IPS-11a (cell line): ENCODE measurements around the gene VSX1.
A peak's percentile ranks its signal among the peaks of the same experiment; 100 is the strongest.

ENCODE experiments used
- H3K4me3 ChIP-seq: one replicate; pipeline ENCODE4 v1.5.1; 2013; ENCODE audit warnings: low read depth, low read length, control low read depth

Gene VSX1

DNA sequence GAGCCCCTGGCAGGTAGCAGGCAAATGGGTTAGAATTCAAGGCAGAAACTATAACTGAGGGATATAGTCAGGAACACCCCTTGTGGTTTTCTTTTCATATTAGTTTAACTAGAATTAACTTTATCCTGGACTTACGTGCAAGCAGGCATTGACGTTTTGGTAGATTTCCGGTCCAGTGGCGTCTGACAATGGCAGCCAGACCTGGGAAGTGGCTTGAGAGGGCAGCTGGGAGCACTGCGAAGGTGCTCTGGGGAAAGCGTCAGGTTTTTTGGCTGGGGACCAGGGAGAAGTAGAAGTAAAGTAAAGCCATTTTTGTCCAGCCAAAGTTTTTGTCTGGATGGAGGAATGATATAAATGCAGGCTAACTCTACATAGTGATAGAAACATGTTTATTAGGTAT is 15.6 kb downstream of the VSX1 start:
- H3K4me3 ChIP-seq = no peak overlapping the region

GRCh38 chr20:25065625-25066338 is 16.2 kb downstream of the VSX1 start:
- no peak overlapping the region for H3K4me3 ChIP-seq

DNA sequence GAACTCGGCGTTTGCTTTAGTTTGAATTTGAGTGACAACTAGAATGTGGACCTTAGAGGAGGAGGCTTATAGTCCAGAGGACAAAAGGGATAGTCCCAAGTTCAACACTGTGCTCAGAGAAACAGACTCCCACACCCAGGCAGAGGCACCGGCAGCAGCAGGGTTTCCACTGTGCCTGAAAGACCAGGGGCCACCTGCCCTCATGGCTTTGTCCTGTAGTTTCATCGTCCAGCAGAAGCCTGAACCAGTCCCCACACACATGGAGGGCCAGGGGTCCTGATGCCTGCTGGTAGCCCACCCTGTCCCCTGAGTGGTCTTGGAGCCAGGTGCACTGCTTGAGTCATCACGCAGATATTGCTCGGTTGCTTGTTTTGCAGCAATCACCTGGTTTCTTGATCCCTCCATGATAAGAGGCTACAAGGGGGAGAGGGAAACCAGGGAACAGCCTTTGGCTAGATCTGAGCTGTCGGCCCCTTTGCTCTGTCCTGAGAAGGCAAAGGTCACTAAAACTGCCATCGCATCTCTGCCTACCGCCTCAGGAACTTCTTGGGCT is 16.8 kb downstream of the VSX1 start:
- H3K4me3 ChIP-seq = no peak overlapping the region

GRCh38 chr20:25064561-25065071 is 17.3 kb downstream of the VSX1 start:
- no peak overlapping the region for H3K4me3 ChIP-seq

DNA sequence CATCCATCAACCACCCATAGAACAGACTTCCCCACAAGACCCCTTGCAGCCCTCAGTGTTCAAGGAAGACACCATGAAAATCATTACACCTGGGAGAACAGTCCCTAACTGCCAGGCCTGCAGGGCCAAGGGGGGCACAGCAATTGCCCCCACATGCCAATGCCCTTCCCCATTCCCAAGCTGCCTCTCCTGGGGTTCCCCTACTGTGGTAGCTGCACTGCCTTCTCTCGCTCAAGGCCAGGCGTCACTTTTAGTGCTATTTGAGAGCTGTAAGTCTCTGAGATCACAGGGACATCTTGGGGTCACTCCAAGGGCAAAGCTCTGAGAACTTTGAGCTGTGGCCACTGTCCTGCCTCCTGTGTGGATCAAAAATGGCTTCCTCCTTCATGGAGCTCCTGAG is 18.0 kb downstream of the VSX1 start:
- no peak overlapping the region for H3K4me3 ChIP-seq

DNA sequence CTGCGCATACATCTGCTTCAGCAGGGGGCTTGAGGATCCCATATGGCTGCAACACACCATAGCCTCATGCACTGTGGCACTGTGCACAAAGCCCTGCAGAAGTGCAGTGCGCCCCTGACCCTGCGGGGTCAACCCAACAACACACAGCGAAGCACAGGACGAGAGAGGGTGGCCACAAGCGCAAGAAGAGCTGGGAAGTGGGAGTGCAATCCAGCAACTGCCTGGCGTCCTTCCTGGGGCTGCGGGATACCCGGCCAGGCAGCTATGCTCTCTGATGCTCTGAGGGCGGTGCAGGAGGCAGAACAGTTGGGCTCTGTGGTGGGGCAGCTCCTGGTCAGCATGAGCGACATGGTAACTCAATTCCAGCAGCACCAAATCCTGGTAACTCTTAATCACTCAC is 18.4 kb downstream of the VSX1 start:
- no peak overlapping the region for H3K4me3 ChIP-seq

DNA sequence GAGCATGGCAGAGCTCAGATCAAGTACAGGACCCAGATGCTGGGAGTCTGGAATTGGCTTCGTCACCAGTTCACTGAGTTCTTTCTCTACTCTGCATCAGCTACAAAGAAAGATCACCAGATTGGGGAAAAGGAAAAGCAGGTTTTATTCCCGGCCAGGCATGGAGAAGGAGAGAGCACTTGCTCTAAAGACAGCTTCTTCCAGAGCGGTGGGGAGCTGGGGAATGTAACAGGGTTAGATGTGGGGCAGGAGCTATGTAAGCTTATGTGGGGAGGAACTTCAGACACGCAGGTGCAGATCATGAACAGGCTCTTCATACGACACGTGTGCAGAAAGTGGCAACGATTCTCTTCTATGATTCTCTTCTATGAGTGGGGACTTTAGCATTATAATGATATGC is 19.1 kb downstream of the VSX1 start:
- H3K4me3 ChIP-seq = no peak overlapping the region

DNA sequence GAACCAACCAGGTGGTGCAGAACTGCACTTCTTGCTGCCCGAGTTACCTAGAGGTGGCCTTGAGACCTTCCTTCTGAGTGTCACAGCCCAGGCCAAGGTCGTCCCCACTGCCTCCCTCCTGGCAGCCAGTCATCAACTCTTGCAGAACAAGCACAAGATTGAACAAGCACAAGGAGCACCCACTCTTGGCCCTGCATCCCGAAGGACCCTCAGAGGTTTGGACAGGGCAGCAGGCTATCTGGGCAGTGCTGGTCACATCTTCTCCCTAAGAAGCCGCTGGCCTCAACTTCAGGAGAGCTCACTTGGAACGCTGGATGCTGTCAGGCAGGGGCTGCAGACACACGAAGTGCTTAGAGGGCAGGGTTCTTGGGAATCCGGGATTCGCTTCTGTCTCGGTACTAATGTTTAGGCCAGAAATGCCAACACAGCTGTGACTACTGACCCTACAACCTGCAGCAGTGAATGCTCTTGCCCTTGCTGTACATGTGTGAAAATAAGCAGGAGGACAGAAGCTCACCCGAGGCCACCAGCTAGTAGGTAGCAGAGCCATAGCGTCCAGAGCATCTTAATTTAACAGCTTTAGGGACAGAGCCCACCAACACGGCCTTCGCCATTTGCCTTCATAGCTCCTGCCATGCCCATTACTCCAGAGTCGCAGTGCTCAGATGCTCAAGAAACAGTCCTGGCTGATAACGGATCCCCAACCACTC is 20.0 kb downstream of the VSX1 start:
- no peak overlapping the region for H3K4me3 ChIP-seq

DNA sequence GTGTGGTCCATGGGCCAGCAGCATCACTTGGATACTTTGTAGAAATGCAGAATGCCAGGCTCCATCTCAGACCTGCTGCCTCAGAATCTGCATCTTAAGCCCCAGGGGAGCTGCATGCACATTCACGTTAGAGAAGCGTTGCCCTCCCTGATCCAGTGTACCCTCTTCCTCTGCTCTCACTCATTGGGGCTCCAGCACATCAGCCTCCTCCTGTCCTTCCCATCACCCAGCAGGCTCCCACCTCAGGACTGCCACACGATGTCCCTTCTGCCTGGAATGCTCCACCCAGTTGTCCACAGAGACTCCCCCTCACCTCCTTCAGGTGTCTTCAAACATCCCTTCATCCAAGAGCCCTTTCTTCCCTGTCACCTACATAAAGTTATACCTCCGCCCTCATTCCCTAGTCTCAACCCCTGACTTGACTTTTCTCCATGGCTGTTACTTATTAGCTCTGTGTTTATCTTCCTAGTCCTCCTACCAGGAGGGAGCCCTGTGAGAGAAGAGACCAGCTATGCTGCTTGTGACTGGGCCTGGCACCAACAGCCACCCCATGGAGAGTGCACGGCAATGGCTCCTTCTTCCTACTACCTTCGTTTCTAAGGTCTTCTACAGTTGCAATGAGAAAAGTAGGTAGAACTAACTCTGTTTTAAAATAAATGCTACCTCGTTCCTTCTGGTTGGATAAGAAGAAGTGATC is 20.7 kb downstream of the VSX1 start:
- no peak overlapping the region for H3K4me3 ChIP-seq

DNA sequence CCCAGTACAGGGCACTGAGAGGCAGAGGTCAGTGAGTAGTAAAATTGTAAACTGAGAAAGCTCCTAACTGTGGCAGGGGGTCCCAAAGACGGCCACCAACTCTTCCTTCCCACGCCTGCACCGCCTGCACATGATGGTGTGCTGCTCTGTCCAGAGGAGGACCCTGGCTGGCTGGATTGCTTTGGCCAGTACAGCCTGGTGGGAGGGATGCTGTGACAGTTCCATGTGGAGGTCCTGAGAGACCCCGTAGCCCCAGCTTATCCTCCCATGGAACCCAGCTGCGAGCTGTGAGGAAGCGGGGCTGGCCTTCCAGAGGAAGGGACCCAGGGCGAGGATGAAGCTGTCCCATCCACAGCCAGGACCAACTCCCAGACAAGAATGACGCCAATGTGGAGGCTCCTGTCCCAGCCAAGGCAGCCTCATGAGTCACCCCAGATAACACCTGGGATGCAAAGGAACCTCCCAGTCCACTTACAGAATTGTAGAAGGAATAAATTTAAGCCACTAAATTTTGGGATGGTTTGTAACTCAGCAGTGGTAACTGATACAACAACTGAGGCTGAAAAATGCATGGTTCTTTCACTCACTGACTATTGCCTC is 22.0 kb downstream of the VSX1 start:
- H3K4me3 ChIP-seq = no peak overlapping the region

DNA sequence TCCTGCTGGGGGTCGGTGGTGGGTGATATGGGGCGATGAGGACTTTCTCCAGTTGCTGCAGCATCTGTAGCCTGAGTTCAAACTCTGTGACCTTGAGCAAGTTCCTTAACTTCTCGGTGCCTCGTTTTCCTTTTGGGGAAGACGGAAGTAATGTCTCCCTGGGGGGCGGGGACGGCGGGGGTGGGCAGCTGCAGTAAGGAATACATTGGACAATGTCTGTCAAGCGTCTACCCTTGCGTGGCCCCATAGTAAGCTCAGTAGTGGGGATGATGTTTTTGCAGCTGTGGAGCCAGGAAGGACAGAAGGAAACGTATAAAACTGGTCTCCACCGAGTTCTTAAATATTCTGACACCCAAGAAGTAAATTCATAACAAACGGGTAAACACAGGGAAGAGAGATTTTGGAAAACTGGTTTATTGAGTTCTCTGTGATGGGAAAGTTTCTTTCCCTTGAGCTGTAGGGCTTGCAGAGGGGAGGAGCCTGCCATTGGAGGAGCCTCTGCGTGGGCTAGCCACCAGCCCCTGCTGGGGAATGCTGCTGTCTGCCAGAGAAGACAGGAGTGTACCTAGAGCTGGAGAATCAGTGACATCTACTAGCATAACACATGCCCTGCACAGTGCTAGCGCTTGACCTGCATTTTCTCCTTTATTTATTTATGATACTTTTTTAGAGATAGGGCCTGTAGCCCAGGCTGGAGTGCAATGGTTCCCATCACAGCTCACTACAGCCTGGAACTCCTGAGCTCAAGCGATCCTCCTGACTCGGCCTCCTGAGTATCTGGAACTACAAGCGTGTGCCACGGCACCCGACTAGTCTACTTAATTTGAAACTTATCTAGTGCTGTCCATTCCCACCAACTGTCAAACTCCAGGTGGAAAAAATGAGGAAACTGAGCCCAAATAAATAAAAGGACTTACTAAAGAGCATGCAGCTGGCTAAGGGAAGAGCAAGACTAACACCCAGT is 22.8 kb downstream of the VSX1 start:
- H3K4me3 ChIP-seq = no peak overlapping the region

DNA sequence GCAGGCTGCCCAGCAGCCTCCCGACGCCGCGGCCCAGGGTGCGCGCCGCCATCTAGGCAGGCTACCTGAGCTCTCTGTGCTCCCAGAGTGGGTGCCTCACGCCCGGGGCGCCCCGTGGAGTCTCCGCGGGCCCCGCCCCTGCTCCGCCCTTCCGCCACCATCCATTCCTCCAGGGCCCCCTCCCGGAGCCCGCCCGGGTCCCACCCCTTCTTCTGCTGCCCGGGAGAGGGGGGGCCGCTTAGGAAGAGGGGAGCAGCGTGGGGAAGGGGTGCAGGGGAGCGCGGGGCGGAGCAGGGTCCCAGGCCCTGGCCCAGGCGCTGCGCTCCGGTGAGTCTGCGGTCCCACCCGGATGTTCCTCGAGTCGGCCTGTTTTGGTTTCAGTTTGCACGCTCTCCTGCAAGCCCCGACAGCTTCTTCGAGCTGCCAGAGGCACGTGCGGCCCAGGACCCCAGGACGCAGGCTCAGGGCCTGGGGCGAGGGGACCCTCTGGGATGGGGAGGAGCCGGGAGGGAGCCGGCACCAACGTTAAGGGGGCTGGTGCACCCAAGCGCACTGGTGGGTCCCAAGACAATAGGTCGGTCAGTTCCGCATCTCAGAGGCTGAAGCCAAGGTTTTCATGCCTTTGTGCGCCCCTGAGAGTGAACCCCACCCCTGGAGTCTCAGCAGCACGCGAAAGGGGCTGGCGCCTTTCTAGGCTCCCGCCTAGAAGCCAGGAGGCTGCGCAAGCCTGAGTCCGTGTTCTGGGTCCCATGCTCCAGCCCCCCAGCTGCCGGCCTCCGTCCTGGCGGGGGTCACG is 23.7 kb downstream of the VSX1 start, which contains the start of gene ACSS1:
ACSS1 (minus strand) TSS at position 89 of the 796 bp plus-strand sequence; CDS start at position 52, 37 bp downstream.
- H3K4me3 ChIP-seq = peak within 1 kb of the TSS; percentile 40

GRCh38 chr20:25057234-25058050 is 24.5 kb downstream of the VSX1 start:
- peak overlapping the region; percentile 40 for H3K4me3 ChIP-seq

GRCh38 chr20:25056690-25057233 is 25.2 kb downstream of the VSX1 start:
- peak overlapping the region; percentile 40 for H3K4me3 ChIP-seq

DNA sequence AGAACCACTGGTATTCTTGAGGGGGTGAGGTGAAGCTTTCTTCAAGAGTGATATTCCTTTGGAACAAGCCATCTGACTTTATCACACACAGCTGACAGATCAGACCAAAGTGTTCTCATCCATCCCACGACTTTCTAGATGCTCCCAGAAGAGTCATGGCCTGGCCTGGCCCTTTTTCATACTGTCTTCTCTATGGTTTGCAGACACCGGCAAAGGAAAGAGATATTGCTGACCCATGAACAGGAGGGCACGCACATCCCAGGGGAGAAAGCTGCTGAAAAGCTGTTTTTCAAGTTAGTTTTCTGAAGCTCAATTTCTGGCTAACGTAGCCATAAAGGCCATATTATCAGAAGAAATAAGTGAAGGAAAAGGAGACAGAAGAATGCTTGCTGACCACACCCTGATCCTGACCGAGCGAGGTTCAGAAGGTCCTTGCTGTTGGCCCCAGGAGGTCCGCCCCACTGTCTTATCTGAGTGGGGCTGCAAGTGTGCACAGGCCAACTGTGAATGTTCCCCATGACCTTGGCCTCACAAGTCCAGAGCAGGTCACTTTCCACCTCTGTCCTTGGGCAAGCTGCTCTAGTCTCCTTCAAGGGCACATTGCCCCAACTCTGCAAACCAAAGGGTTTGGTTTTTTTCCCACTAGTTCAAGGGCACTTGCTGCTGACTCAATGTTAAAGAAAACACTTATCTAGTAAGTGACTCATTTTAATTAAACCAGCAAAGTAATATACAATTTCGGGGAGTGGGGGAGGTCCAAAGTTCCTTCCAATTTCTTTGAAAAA is 26.0 kb downstream of the VSX1 start:
- H3K4me3 ChIP-seq = no peak overlapping the region

GRCh38 chr20:25054995-25055629 is 26.8 kb downstream of the VSX1 start:
- no peak overlapping the region for H3K4me3 ChIP-seq
